Sigmoid colon (tissue), 4 donors: ENCODE results near the gene SYT13.

Experiments used
- EP300 ChIP-seq, 4 donors: sonication (generic); formaldehyde crosslinking; IDR thresholded peaks; one replicate each; pipeline ENCODE4 v1.6.1; 2017; ENCODE audit warnings: antibody characterized with exemption in 4 of 4
- POLR2AphosphoS5 ChIP-seq, 4 donors: sonication (generic); formaldehyde crosslinking; IDR thresholded peaks; one replicate each; pipeline ENCODE4 v1.6.1; 2017; ENCODE audit warnings: antibody characterized with exemption in 4 of 4
- TF ChIP-seq, protein P1 (sequence below), 4 experiments: fragments of 450-650 bp in 3 of 4; fragments of 200-600 bp in 1 of 4; IDR thresholded peaks; one replicate each; pipeline ENCODE4 v1.5.1; 2016 to 2019; ENCODE audit warnings: antibody characterized with exemption in 4 of 4, mild to moderate bottlenecking in 3 of 4, moderate library complexity in 2 of 4

DNA sequence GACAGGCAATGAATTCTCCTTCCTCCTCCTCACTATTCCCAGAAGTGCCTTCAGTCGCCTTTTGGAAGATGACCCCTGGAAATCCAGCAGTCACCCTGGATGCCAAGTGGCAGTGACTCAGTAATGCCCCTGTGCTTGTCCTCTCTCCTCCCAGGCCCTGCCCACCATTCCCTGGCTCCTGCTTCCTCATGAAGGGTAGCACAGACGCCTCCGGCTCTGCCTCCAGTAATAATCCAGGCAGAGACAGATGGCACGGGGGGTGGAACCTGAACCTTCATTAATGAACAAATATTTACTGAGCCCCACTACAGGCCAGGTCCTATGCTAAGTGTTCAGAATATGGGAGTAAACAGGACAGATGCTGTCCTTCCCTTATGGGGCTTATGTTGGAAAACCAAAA lies 23.2 kb downstream of the SYT13 start:
- TF ChIP-seq EP300 (IDR thresholded peaks at IDR 0.05), result no peak
- TF ChIP-seq, protein P1, sequence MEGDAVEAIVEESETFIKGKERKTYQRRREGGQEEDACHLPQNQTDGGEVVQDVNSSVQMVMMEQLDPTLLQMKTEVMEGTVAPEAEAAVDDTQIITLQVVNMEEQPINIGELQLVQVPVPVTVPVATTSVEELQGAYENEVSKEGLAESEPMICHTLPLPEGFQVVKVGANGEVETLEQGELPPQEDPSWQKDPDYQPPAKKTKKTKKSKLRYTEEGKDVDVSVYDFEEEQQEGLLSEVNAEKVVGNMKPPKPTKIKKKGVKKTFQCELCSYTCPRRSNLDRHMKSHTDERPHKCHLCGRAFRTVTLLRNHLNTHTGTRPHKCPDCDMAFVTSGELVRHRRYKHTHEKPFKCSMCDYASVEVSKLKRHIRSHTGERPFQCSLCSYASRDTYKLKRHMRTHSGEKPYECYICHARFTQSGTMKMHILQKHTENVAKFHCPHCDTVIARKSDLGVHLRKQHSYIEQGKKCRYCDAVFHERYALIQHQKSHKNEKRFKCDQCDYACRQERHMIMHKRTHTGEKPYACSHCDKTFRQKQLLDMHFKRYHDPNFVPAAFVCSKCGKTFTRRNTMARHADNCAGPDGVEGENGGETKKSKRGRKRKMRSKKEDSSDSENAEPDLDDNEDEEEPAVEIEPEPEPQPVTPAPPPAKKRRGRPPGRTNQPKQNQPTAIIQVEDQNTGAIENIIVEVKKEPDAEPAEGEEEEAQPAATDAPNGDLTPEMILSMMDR (IDR thresholded peaks at IDR 0.05), result no peak
- no peak for TF ChIP-seq POLR2AphosphoS5 (IDR thresholded peaks at IDR 0.05)
